IMR-90 (cell line): Measurements from ENCODE around the gene VPS26C. TPM values are rescaled to one million over a fixed set of nuclear protein-coding genes. Genes with fewer than 3 reads are reported as not detected.

Experiments used
- ATAC-seq: fragments of 200-7000 bp; cut with Tn5 transposase; 2 replicates; pipeline ENCODE4 v1.9.1; 2020; ENCODE audit warnings: low read depth, mild to moderate bottlenecking, moderate library complexity
- BruUV-seq: library from RNA; stranded (reverse); fragments of 400-500 nt; replicated peaks from 2 replicates; lab custom pipeline; 2021; lab: Mats Ljungman, UMichigan
- CTCF ChIA-PET: fragments of 300-600 bp; formaldehyde crosslinking; extraction: SDS; loops from one replicate; lab custom pipeline; 2021; ENCODE audit warnings: antibody characterized with exemption; lab: Yijun Ruan, JAX
- POLR2A ChIA-PET: fragments of 300-600 bp; sonication (Branson Sonifier 250); formaldehyde crosslinking; loops from one replicate; lab custom pipeline; 2022; ENCODE audit warnings: antibody characterized with exemption; ENCODE audit not compliant: unreplicated experiment; lab: Charles Lee
- DNase-seq: peaks from one replicate; pipeline ENCODE4 v3.0.0; 2013
- H2AFZ ChIP-seq: replicated peaks from 2 replicates; pipeline ENCODE3; 2013; ENCODE audit warnings: low read length, mild to moderate bottlenecking; ENCODE audit not compliant: poor library complexity
- H2AK5ac ChIP-seq: 2 replicates; pipeline ENCODE4 v1.6.1; 2013; ENCODE audit warnings: low read depth, low read length, inconsistent platforms
- H2AK9ac ChIP-seq: replicated peaks from 2 replicates; pipeline ENCODE3; 2013; ENCODE audit warnings: mild to moderate bottlenecking, low read depth, low read length, moderate library complexity; ENCODE audit not compliant: poor library complexity
- H2BK120ac ChIP-seq: 2 replicates; pipeline ENCODE4 v1.6.1; 2013; ENCODE audit warnings: low read depth, low read length, inconsistent platforms
- H2BK15ac ChIP-seq: 3 replicates; pipeline ENCODE4 v1.6.1; 2013; ENCODE audit warnings: low read depth, low read length, inconsistent platforms
- H2BK20ac ChIP-seq: 2 replicates; pipeline ENCODE4 v1.6.1; 2013; ENCODE audit warnings: low read depth, mild to moderate bottlenecking, inconsistent platforms, low read length, moderate library complexity
- H2BK5ac ChIP-seq: 2 replicates; pipeline ENCODE4 v1.6.1; 2013; ENCODE audit warnings: mild to moderate bottlenecking, low read depth, low read length, inconsistent platforms; ENCODE audit not compliant: poor library complexity, severe bottlenecking
- H3K14ac ChIP-seq: replicated peaks from 2 replicates; pipeline ENCODE4 v1.6.1; 2013; ENCODE audit warnings: low read depth, low read length, inconsistent platforms
- H3K18ac ChIP-seq: 2 replicates; pipeline ENCODE4 v1.6.1; 2013; ENCODE audit warnings: low read depth, low read length, control low read depth
- H3K23ac ChIP-seq: 2 replicates; pipeline ENCODE4 v1.6.1; 2013; ENCODE audit warnings: low read depth, low read length, inconsistent platforms
- H3K27ac ChIP-seq: 2 replicates; pipeline ENCODE4 v1.5.1; 2013; ENCODE audit warnings: mild to moderate bottlenecking, control low read depth, low read length; ENCODE audit not compliant: insufficient read depth
- H3K27me3 ChIP-seq: 2 replicates; pipeline ENCODE4 v1.6.1; 2013; ENCODE audit warnings: low read length; ENCODE audit not compliant: control insufficient read depth, insufficient read depth
- H3K36me3 ChIP-seq: 2 replicates; pipeline ENCODE4 v1.6.1; 2013; ENCODE audit warnings: low read length, mixed read lengths; ENCODE audit not compliant: control insufficient read depth, insufficient read depth
- H3K4ac ChIP-seq: 2 replicates; pipeline ENCODE4 v1.6.1; 2013; ENCODE audit warnings: low read depth, low read length, inconsistent platforms
- H3K4me1 ChIP-seq: 2 replicates; pipeline ENCODE4 v1.6.1; 2013; ENCODE audit warnings: low read length, mixed read lengths; ENCODE audit not compliant: control insufficient read depth, insufficient read depth
- H3K4me2 ChIP-seq: 2 replicates; pipeline ENCODE4 v1.6.1; 2013; ENCODE audit warnings: low read depth, mild to moderate bottlenecking, control low read depth, low read length, moderate library complexity
- H3K4me3 ChIP-seq: 2 replicates; pipeline ENCODE4 v1.5.1; 2013; ENCODE audit warnings: low read depth, mild to moderate bottlenecking, control low read depth, low read length, moderate library complexity; ENCODE audit not compliant: insufficient read depth
- H3K56ac ChIP-seq: 2 replicates; pipeline ENCODE4 v1.6.1; 2013; ENCODE audit warnings: low read length, inconsistent platforms; ENCODE audit not compliant: insufficient read depth; ENCODE audit errors: extremely low read depth
- H3K79me1 ChIP-seq, 2 experiments: 2 replicates each; pipeline ENCODE4 v1.6.1; 2013; ENCODE audit warnings: low read length in 2 of 2, inconsistent platforms in 1 of 2, low read depth in 1 of 2
- H3K9ac ChIP-seq: 2 replicates; pipeline ENCODE4 v1.6.1; 2013; ENCODE audit warnings: low read depth, low read length, control low read depth
- H3K9me1 ChIP-seq: 2 replicates; pipeline ENCODE4 v1.6.1; 2013; ENCODE audit warnings: low read length, inconsistent platforms; ENCODE audit not compliant: insufficient read depth
- H3K9me3 ChIP-seq: 2 replicates; pipeline ENCODE4 v1.6.1; 2013; ENCODE audit warnings: low read length; ENCODE audit not compliant: control insufficient read depth, insufficient read depth
- H4K20me1 ChIP-seq: 2 replicates; pipeline ENCODE4 v1.6.1; 2013; ENCODE audit warnings: low read length, inconsistent platforms; ENCODE audit not compliant: insufficient read depth
- H4K5ac ChIP-seq: 2 replicates; pipeline ENCODE4 v1.6.1; 2013; ENCODE audit warnings: mild to moderate bottlenecking, low read depth, low read length, control low read depth
- H4K8ac ChIP-seq, 2 experiments: 2 replicates each; pipeline ENCODE4 v1.6.1; 2013; ENCODE audit warnings: low read depth in 2 of 2, low read length in 2 of 2, control low read depth in 1 of 2, inconsistent platforms in 1 of 2
- H4K91ac ChIP-seq: 2 replicates; pipeline ENCODE4 v1.6.1; 2013; ENCODE audit warnings: low read depth, low read length, inconsistent platforms; ENCODE audit not compliant: insufficient read depth
- CEBPB ChIP-seq: IDR thresholded peaks from 2 replicates; pipeline ENCODE4 v1.6.1; 2012; ENCODE audit warnings: low read depth, low read length, improper control_type of control experiment
- RFX5 ChIP-seq: IDR thresholded peaks from 2 replicates; pipeline ENCODE4 v1.8.0; 2012; ENCODE audit warnings: low read depth, mild to moderate bottlenecking, low read length, moderate library complexity
- WGBS, 2 experiments: methylation state at CpG; one replicate each; pipeline versions ENCODE4 v1.1.5 to v1.1.7; 2013; ENCODE audit warnings: missing lambda C conversion rate in 2 of 2; ENCODE audit not compliant: insufficient read length in 1 of 2; ENCODE audit errors: extremely low coverage in 2 of 2; 5-methylcytosine and 5-hydroxymethylcytosine counted together
- dilution Hi-C: fragments of 300-500 bp; cut with HindIII; formaldehyde crosslinking; loops from one replicate; pipeline ENCODE4 v1.14.3; 2018; ENCODE audit warnings: low sequenced_read_pairs; ENCODE audit not compliant: unreplicated experiment
- in situ Hi-C: fragments of 300-500 bp; cut with MboI; formaldehyde crosslinking; loops from 3 replicates; pipeline ENCODE4 v1.14.3; 2019; ENCODE audit warnings: low sequenced_read_pairs, inconsistent platforms, mixed read lengths
- intact Hi-C: fragments of 100-400 bp; cut with micrococcal nuclease; formaldehyde crosslinking; loops from 2 replicates; pipeline ENCODE4 v1.10.0; 2022
- polyA plus RNA-seq, 3 experiments: library from polyadenylated mRNA; depleted of rRNA; stranded (reverse); fragments of >200 nt; gene quantifications; 2 replicates each; pipeline ENCODE4 v1.2.3, GENCODE V29; 2012; ENCODE audit warnings: low replicate concordance in 1 of 3
- total RNA-seq: library from RNA; depleted of rRNA; stranded (reverse); fragments of >200 nt; gene quantifications from 2 replicates; pipeline ENCODE4 v1.2.3, GENCODE V29; 2012

The VPS26C gene
- total and polyA plus RNA-seq, 2 of the 4 experiments (the other 2 are of a cell fraction) = 30.0 to 36.6 TPM

GRCh38 chr21:37300114-37300751 lies 33.1 kb upstream of the VPS26C start:
- BruUV-seq = no TSS peak
- no CpG with 5 or more reads among the region's 4 CpGs for WGBS, 2 experiments
- Histone ChIP-seq H4K8ac (no peak overlapping the region), H3K18ac (no peak overlapping the region), H3K27me3 (peaks cover 9% of the 10 kb centered on the region), H2AK5ac (no peak overlapping the region), H3K23ac (no peak overlapping the region), H2AK9ac (no peak overlapping the region), H3K4ac (no peak overlapping the region), H2BK120ac (no peak overlapping the region), H3K9me3 (no peaks in the 10 kb centered on the region), H4K20me1 (no peaks in the 10 kb centered on the region), H3K4me1 (no peaks in the 10 kb centered on the region), H2BK5ac (no peak overlapping the region), H3K9me1 (no peaks in the 10 kb centered on the region), H3K4me3 (no peak overlapping the region), H3K4me2 (no peak overlapping the region), H2BK15ac (no peak overlapping the region), H3K56ac (no peak overlapping the region), H2BK20ac (no peak overlapping the region), H3K36me3 (no peaks in the 10 kb centered on the region), H4K5ac (no peak overlapping the region), H3K27ac (no peak overlapping the region), H2AFZ (no peak overlapping the region), H3K14ac (no peak overlapping the region), H3K79me1 (no peaks in the 10 kb centered on the region), H3K9ac (no peak overlapping the region), H4K91ac (no peak overlapping the region)
- in situ Hi-C loops (no loop called here), dilution Hi-C loops (no loop called here), intact Hi-C loops (no loop called here)
- CTCF ChIA-PET = no interaction called here
- ATAC-seq = no peak
- TF ChIP-seq RFX5 (no peak), CEBPB (peak; percentile 69)
- DNase-seq = no peak
- POLR2A ChIA-PET = no interaction called here
